IMR-90 (cell line): ENCODE results near the gene CNPY4. TPM values are rescaled to one million over a fixed set of nuclear protein-coding genes. Genes with fewer than 3 reads are reported as not detected.

Source experiments
- ATAC-seq: fragments of 200-7000 bp; cut with Tn5 transposase; 2 replicates; pipeline ENCODE4 v1.9.1; 2020; ENCODE audit warnings: low read depth, mild to moderate bottlenecking, moderate library complexity
- BruUV-seq: library from RNA; stranded (reverse); fragments of 400-500 nt; replicated peaks from 2 replicates; lab custom pipeline; 2021; lab: Mats Ljungman, UMichigan
- CTCF ChIA-PET: fragments of 300-600 bp; formaldehyde crosslinking; extraction: SDS; loops from one replicate; lab custom pipeline; 2021; ENCODE audit warnings: antibody characterized with exemption; lab: Yijun Ruan, JAX
- POLR2A ChIA-PET: fragments of 300-600 bp; sonication (Branson Sonifier 250); formaldehyde crosslinking; loops from one replicate; lab custom pipeline; 2022; ENCODE audit warnings: antibody characterized with exemption; ENCODE audit not compliant: unreplicated experiment; lab: Charles Lee
- DNase-seq: peaks from one replicate; pipeline ENCODE4 v3.0.0; 2013
- H2AFZ ChIP-seq: replicated peaks from 2 replicates; pipeline ENCODE3; 2013; ENCODE audit warnings: low read length, mild to moderate bottlenecking; ENCODE audit not compliant: poor library complexity
- H2AK5ac ChIP-seq: 2 replicates; pipeline ENCODE4 v1.6.1; 2013; ENCODE audit warnings: low read depth, low read length, inconsistent platforms
- H2AK9ac ChIP-seq: replicated peaks from 2 replicates; pipeline ENCODE3; 2013; ENCODE audit warnings: mild to moderate bottlenecking, low read depth, low read length, moderate library complexity; ENCODE audit not compliant: poor library complexity
- H2BK120ac ChIP-seq: 2 replicates; pipeline ENCODE4 v1.6.1; 2013; ENCODE audit warnings: low read depth, low read length, inconsistent platforms
- H2BK15ac ChIP-seq: 3 replicates; pipeline ENCODE4 v1.6.1; 2013; ENCODE audit warnings: low read depth, low read length, inconsistent platforms
- H2BK20ac ChIP-seq: 2 replicates; pipeline ENCODE4 v1.6.1; 2013; ENCODE audit warnings: low read depth, mild to moderate bottlenecking, inconsistent platforms, low read length, moderate library complexity
- H2BK5ac ChIP-seq: 2 replicates; pipeline ENCODE4 v1.6.1; 2013; ENCODE audit warnings: mild to moderate bottlenecking, low read depth, low read length, inconsistent platforms; ENCODE audit not compliant: poor library complexity, severe bottlenecking
- H3K14ac ChIP-seq: replicated peaks from 2 replicates; pipeline ENCODE4 v1.6.1; 2013; ENCODE audit warnings: low read depth, low read length, inconsistent platforms
- H3K18ac ChIP-seq: 2 replicates; pipeline ENCODE4 v1.6.1; 2013; ENCODE audit warnings: low read depth, low read length, control low read depth
- H3K23ac ChIP-seq: 2 replicates; pipeline ENCODE4 v1.6.1; 2013; ENCODE audit warnings: low read depth, low read length, inconsistent platforms
- H3K27ac ChIP-seq: 2 replicates; pipeline ENCODE4 v1.5.1; 2013; ENCODE audit warnings: mild to moderate bottlenecking, control low read depth, low read length; ENCODE audit not compliant: insufficient read depth
- H3K27me3 ChIP-seq: 2 replicates; pipeline ENCODE4 v1.6.1; 2013; ENCODE audit warnings: low read length; ENCODE audit not compliant: control insufficient read depth, insufficient read depth
- H3K36me3 ChIP-seq: 2 replicates; pipeline ENCODE4 v1.6.1; 2013; ENCODE audit warnings: low read length, mixed read lengths; ENCODE audit not compliant: control insufficient read depth, insufficient read depth
- H3K4ac ChIP-seq: 2 replicates; pipeline ENCODE4 v1.6.1; 2013; ENCODE audit warnings: low read depth, low read length, inconsistent platforms
- H3K4me1 ChIP-seq: 2 replicates; pipeline ENCODE4 v1.6.1; 2013; ENCODE audit warnings: low read length, mixed read lengths; ENCODE audit not compliant: control insufficient read depth, insufficient read depth
- H3K4me2 ChIP-seq: 2 replicates; pipeline ENCODE4 v1.6.1; 2013; ENCODE audit warnings: low read depth, mild to moderate bottlenecking, control low read depth, low read length, moderate library complexity
- H3K4me3 ChIP-seq: 2 replicates; pipeline ENCODE4 v1.5.1; 2013; ENCODE audit warnings: low read depth, mild to moderate bottlenecking, control low read depth, low read length, moderate library complexity; ENCODE audit not compliant: insufficient read depth
- H3K56ac ChIP-seq: 2 replicates; pipeline ENCODE4 v1.6.1; 2013; ENCODE audit warnings: low read length, inconsistent platforms; ENCODE audit not compliant: insufficient read depth; ENCODE audit errors: extremely low read depth
- H3K79me1 ChIP-seq, 2 experiments: 2 replicates each; pipeline ENCODE4 v1.6.1; 2013; ENCODE audit warnings: low read length in 2 of 2, inconsistent platforms in 1 of 2, low read depth in 1 of 2
- H3K9ac ChIP-seq: 2 replicates; pipeline ENCODE4 v1.6.1; 2013; ENCODE audit warnings: low read depth, low read length, control low read depth
- H3K9me1 ChIP-seq: 2 replicates; pipeline ENCODE4 v1.6.1; 2013; ENCODE audit warnings: low read length, inconsistent platforms; ENCODE audit not compliant: insufficient read depth
- H3K9me3 ChIP-seq: 2 replicates; pipeline ENCODE4 v1.6.1; 2013; ENCODE audit warnings: low read length; ENCODE audit not compliant: control insufficient read depth, insufficient read depth
- H4K20me1 ChIP-seq: 2 replicates; pipeline ENCODE4 v1.6.1; 2013; ENCODE audit warnings: low read length, inconsistent platforms; ENCODE audit not compliant: insufficient read depth
- H4K5ac ChIP-seq: 2 replicates; pipeline ENCODE4 v1.6.1; 2013; ENCODE audit warnings: mild to moderate bottlenecking, low read depth, low read length, control low read depth
- H4K8ac ChIP-seq, 2 experiments: 2 replicates each; pipeline ENCODE4 v1.6.1; 2013; ENCODE audit warnings: low read depth in 2 of 2, low read length in 2 of 2, control low read depth in 1 of 2, inconsistent platforms in 1 of 2
- H4K91ac ChIP-seq: 2 replicates; pipeline ENCODE4 v1.6.1; 2013; ENCODE audit warnings: low read depth, low read length, inconsistent platforms; ENCODE audit not compliant: insufficient read depth
- CEBPB ChIP-seq: IDR thresholded peaks from 2 replicates; pipeline ENCODE4 v1.6.1; 2012; ENCODE audit warnings: low read depth, low read length, improper control_type of control experiment
- CHD1 ChIP-seq: IDR thresholded peaks from 2 replicates; pipeline ENCODE4 v1.6.1; 2012; ENCODE audit warnings: low read depth, low read length, improper control_type of control experiment
- FOS ChIP-seq: fragments of 150-350 bp; IDR thresholded peaks from 2 replicates; pipeline ENCODE4 v1.6.1; 2016; ENCODE audit warnings: low read depth, low read length
- MAFK ChIP-seq: IDR thresholded peaks from 2 replicates; pipeline ENCODE4 v1.6.1; 2012; ENCODE audit warnings: low read depth, low read length, improper control_type of control experiment
- MAZ ChIP-seq: IDR thresholded peaks from 2 replicates; pipeline ENCODE4 v1.6.1; 2012; ENCODE audit warnings: low read depth, mild to moderate bottlenecking, low read length, improper control_type of control experiment, moderate library complexity, borderline replicate concordance
- MXI1 ChIP-seq: IDR thresholded peaks from 2 replicates; pipeline ENCODE4 v1.6.1; 2012; ENCODE audit warnings: low read depth, mild to moderate bottlenecking, low read length, moderate library complexity, borderline replicate concordance
- NFE2L2 ChIP-seq: fragments of 150-350 bp; IDR thresholded peaks from 2 replicates; pipeline ENCODE4 v1.6.1; 2016; ENCODE audit warnings: low read depth, mild to moderate bottlenecking, low read length
- POLR2A ChIP-seq: IDR thresholded peaks from 2 replicates; pipeline ENCODE4 v1.6.1; 2012; ENCODE audit warnings: mild to moderate bottlenecking, low read depth, low read length
- RFX5 ChIP-seq: IDR thresholded peaks from 2 replicates; pipeline ENCODE4 v1.8.0; 2012; ENCODE audit warnings: low read depth, mild to moderate bottlenecking, low read length, moderate library complexity
- SMC3 ChIP-seq: fragments of 150-350 bp; IDR thresholded peaks from 2 replicates; pipeline ENCODE4 v1.6.1; 2016; ENCODE audit warnings: low read depth, mild to moderate bottlenecking, antibody characterized with exemption, low read length, moderate library complexity
- WGBS, 2 experiments: methylation state at CpG; one replicate each; pipeline versions ENCODE4 v1.1.5 to v1.1.7; 2013; ENCODE audit warnings: missing lambda C conversion rate in 2 of 2; ENCODE audit not compliant: insufficient read length in 1 of 2; ENCODE audit errors: extremely low coverage in 2 of 2; 5-methylcytosine and 5-hydroxymethylcytosine counted together
- dilution Hi-C: fragments of 300-500 bp; cut with HindIII; formaldehyde crosslinking; loops from one replicate; pipeline ENCODE4 v1.14.3; 2018; ENCODE audit warnings: low sequenced_read_pairs; ENCODE audit not compliant: unreplicated experiment
- in situ Hi-C: fragments of 300-500 bp; cut with MboI; formaldehyde crosslinking; loops from 3 replicates; pipeline ENCODE4 v1.14.3; 2019; ENCODE audit warnings: low sequenced_read_pairs, inconsistent platforms, mixed read lengths
- intact Hi-C: fragments of 100-400 bp; cut with micrococcal nuclease; formaldehyde crosslinking; loops from 2 replicates; pipeline ENCODE4 v1.10.0; 2022
- polyA plus RNA-seq, 3 experiments: library from polyadenylated mRNA; depleted of rRNA; stranded (reverse); fragments of >200 nt; gene quantifications; 2 replicates each; pipeline ENCODE4 v1.2.3, GENCODE V29; 2012; ENCODE audit warnings: low replicate concordance in 1 of 3
- total RNA-seq: library from RNA; depleted of rRNA; stranded (reverse); fragments of >200 nt; gene quantifications from 2 replicates; pipeline ENCODE4 v1.2.3, GENCODE V29; 2012

The CNPY4 gene
- total and polyA plus RNA-seq, 2 of the 4 experiments (the other 2 are of a cell fraction): 13.3 to 21.9 TPM

DNA sequence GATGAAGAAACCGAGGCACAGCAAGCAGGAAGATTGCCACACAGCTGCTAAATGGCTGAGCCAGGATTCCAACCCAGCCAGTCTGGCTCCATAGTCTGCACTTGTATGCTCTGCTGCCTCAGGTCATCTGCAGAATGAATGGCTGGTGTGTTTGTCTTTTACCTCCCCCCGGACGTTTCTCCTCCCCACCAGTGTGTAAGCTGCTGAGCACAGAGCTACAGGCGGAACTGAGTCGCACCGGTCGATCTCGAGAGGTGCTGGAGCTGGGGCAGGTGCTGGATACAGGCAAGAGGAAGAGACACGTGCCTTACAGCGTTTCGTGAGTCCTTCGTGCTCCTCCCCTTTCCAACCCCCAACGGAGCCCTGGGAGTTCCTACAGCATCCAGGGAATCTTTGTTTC is 2.6 kb downstream of the CNPY4 start:
- in situ Hi-C loops: no loop called here

More for the DNA sequence above, 2.6 kb downstream of the CNPY4 start:
- Histone ChIP-seq H3K9me3 (no peaks in the 10 kb centered on the region), H2BK15ac (no peak overlapping the region), H2BK120ac (no peak overlapping the region), H4K8ac (no peak overlapping the region), H3K36me3 (peaks cover 4% of the 10 kb centered on the region; the same call in 1 of the 2 replicates), H4K91ac (no peak overlapping the region), H2AK5ac (no peak overlapping the region; the same call in 1 of the 2 replicates), H3K4me3 (no peak overlapping the region), H3K4ac (no peak overlapping the region), H3K27me3 (no peaks in the 10 kb centered on the region), H3K56ac (no peak overlapping the region), H2BK20ac (no peak overlapping the region), H4K20me1 (no peaks in the 10 kb centered on the region; the same call in 1 of the 2 replicates), H3K27ac (no peak overlapping the region), H3K4me2 (no peak overlapping the region), H3K4me1 (peaks cover 6% of the 10 kb centered on the region; the same call in 1 of the 2 replicates), H2AFZ (no peak overlapping the region), H2AK9ac (no peak overlapping the region), H3K14ac (no peak overlapping the region), H2BK5ac (no peak overlapping the region), H3K18ac (no peak overlapping the region), H3K23ac (no peak overlapping the region), H3K79me1 (peaks cover 28 to 57% of the 10 kb centered on the region in 2 experiments), H3K9ac (no peak overlapping the region), H3K9me1 (peaks cover 17% of the 10 kb centered on the region), H4K5ac (no peak overlapping the region)
- WGBS, 2 experiments: 83% methylated on average over 2 of the region's 13 CpGs; no CpG with 5 or more reads in 1 of the 2 experiments
- POLR2A ChIA-PET: no interaction called here
- CTCF ChIA-PET: no interaction called here
- TF ChIP-seq CHD1: no peak
- TF ChIP-seq MAFK: no peak
- no peak for TF ChIP-seq CEBPB
- no peak for TF ChIP-seq NFE2L2
- no peak for TF ChIP-seq SMC3
- no peak for TF ChIP-seq POLR2A
- TF ChIP-seq MAZ: no peak
- no peak for TF ChIP-seq RFX5
- TF ChIP-seq FOS: no peak
- no peak for TF ChIP-seq MXI1
- intact Hi-C loops: no loop called here
- dilution Hi-C loops: no loop called here
- ATAC-seq: no peak
- BruUV-seq: no TSS peak
- DNase-seq: no peak
